GM18519 (cell line): ENCODE measurements around the gene PRDX6.
"Not testable (repeated sequence)": the region's sequence is repeated elsewhere in the genome, so short reads cannot be mapped to it uniquely, and the experiment has no call there.

Experiments
- ATAC-seq: cut with Tn5 transposase; IDR thresholded peaks from one replicate; pipeline ENCODE4 v1.9.1; 2021; ENCODE audit warnings: mild to moderate bottlenecking, moderate library complexity; ENCODE audit not compliant: unreplicated experiment, low FRiP score

Gene PRDX6, protein sequence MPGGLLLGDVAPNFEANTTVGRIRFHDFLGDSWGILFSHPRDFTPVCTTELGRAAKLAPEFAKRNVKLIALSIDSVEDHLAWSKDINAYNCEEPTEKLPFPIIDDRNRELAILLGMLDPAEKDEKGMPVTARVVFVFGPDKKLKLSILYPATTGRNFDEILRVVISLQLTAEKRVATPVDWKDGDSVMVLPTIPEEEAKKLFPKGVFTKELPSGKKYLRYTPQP

GRCh38 chr1:173477286-173478093, at the start of gene PRDX6:
PRDX6 (plus strand) TSS chr1:173477335; CDS start chr1:173477398, 63 bp downstream.
- ATAC-seq: peak; percentile 41

DNA sequence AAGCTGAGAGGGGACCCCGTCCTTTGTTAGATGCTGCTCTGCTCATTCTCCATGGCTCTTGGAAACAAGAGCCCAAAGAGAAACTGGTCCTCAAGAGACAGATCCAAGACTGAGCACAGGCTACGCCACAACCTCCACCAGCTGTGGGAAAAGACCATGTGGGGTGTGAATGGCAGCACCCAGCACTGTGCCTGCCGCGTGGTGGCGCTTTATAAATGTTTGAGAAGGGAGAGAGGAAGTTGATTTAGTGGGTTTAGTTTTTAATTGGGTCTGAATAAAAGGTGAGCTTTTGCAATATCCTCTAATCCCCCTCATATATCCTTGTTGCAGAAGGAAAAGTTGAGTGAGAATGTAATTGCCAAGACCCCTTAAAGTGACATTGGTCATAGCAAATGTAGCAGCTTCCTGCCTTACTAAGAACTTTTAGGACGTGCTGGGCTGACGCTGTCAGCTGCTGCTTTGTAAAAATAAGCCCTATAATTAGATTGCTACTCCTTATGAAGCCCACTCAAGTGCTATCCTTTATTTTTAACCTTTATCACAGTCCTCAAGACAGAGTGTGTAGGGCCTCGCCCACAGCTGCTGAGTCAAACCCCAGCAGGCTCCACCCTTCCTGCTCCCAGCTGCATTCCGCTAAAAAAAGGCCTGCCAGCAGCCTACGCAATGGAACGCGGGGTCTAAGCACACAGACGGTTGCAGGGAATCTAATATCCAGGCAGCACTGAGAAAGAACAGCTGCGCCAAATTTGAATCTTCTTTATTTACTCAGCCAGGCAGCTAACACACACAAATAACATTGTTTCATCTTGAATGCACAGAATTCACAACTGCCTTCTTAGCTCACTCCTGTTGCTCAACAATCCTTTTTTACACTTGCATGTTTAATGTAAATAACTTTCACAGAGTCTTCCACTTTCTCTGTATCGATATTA, 47.4 kb upstream of the PRDX6 start:
- peak; percentile 37 for ATAC-seq

GRCh38 chr1:173430677-173431303, 46.3 kb upstream of the PRDX6 start:
- ATAC-seq: no peak

DNA sequence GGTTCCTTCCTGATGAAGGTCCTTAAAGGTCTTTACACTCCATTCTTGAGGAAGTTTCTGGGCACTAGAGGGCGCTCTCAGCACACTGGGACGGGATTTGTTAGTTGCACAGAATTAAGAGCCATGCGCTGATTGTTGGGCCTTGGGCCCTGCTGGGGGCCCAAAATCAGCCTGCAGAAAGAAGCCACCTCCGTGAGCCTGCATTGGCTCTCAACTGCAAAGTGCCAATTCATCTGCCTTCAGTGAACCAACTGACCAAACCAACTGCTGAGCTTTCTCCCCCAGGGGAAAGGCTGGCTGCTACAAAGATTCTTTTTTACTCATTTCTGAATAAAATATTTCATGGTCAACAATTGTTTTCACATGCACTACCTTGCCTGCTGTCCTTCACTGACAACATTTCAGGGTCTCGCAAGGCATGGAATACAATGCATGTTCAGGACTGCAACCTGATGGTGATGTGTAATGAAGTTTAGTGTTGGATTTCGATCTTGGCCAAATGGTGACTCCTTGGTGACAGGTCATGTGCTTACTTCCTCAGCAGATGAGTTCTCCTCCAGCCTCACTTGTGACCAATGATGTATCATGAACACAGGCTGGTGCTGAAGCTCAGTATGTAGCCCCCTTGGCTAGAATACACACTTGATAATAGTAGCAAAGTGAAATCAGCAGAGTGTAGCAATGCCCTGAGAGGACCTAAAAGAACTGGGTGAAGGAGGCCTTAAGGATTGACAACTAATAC, 45.7 kb upstream of the PRDX6 start:
- ATAC-seq: no peak

GRCh38 chr1:173432331-173432730, 44.8 kb upstream of the PRDX6 start:
- no peak for ATAC-seq

DNA sequence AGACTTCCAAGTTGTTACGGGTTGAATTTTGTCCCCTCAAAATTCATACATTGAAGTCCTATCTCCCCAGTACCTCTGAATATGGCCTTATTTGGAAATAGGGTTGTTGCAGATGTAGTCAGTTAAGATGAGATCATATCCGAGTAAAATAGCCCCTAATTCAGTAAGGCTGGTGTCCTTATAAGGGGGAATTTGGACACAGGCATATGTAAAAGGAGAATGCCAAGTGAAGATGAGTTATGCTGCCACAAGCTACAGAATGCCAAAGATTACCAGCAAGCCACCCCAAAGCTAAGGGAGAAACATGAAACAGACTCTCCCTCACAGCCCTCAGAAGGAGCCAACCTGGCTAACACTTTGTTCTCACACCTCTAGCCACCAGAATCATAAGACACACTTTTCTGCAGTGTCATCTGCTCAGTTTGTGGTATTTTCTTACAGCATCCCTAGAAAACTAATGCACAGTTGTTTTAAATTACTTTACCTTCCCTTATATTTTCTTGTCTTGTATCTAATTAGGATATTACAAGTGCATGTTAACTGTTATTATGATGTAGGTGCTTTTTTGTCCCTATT, 43.3 kb upstream of the PRDX6 start:
- no peak for ATAC-seq

GRCh38 chr1:173436841-173437428, 40.2 kb upstream of the PRDX6 start:
- ATAC-seq: no peak

DNA sequence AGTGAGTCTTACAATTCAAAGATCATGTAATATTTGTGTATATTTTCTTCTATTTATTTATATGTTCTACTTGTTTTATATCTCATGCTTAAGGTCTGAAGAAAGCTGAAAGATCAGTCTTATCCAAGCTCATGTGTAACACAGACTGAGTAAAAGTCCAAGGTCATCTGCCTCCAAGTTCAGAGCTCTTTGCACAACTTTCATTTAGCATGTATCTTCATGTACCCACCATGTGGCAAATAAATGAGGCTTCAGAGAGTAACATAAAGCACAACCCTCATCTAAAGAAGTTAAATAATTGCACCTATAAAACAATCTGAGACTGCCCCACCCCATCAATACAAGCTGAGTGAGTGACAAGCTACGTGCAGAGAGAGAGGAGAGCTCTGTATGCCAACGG, 38.5 kb upstream of the PRDX6 start:
- ATAC-seq: no peak

GRCh38 chr1:173440430-173440829, 36.7 kb upstream of the PRDX6 start:
- ATAC-seq: no peak

DNA sequence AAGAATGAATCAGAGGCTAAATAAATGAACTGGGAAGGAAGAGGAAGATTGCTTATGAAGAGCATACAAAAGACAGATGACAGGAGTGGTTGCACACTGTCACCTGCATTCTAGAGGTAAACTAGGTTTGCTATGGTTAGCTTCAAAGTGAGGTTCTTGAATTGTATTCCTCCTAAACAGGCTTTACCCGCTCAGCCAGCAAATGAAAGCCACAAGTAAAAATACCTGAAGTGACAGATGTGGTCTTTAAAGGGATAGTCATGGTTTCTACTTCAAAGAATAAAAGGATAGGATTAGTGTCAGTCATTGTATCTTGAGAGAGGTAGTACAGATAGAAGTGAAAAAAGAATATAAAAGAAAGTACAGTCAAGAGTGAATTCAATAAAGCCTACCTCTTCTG, 32.4 kb upstream of the PRDX6 start:
- ATAC-seq: no peak

GRCh38 chr1:173445164-173445563, 32.0 kb upstream of the PRDX6 start:
- no peak for ATAC-seq

- ATAC-seq: no peak
These were observed 31.5 kb upstream of the PRDX6 start for GRCh38 chr1:173445656-173446055.

DNA sequence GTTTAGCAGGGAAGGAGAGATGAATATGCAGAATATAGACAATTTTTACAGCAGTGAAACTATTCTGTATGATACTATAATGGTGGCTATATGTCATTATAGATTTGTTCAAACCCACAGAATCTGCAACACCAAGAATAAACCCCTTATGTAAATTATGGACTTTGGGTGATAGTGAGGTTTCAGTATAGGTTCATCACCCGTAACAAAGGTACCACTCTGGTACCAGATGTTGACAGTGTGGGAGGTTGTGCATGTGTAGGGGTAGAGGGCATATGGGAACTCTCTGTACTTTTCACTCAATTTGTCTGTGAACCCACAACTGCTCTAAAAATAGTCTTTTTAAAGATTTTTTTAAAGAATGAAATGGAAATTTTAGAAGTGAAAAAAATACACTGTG, 29.9 kb upstream of the PRDX6 start:
- no peak for ATAC-seq

GRCh38 chr1:173448945-173449344, 28.2 kb upstream of the PRDX6 start:
- ATAC-seq: no peak

DNA sequence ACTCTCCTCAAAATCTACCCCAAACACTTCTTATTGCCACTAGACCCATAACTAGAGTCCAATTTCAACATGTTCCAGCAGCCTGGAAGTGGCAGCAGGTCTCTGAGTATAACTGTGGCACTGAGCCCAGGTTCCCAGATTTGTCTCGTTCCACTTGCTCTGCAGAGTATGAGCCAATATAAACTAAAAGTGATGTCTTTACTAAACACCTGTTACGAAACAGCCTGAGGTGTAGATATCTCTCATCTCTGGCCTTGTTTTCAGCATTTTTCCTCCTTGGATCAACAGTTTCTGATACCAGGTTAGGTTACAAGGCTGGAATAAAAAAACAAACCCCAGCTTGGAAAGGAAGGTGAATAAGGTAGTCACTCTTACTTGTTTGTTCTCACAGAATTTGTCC, 25.2 kb upstream of the PRDX6 start:
- ATAC-seq: no peak

DNA sequence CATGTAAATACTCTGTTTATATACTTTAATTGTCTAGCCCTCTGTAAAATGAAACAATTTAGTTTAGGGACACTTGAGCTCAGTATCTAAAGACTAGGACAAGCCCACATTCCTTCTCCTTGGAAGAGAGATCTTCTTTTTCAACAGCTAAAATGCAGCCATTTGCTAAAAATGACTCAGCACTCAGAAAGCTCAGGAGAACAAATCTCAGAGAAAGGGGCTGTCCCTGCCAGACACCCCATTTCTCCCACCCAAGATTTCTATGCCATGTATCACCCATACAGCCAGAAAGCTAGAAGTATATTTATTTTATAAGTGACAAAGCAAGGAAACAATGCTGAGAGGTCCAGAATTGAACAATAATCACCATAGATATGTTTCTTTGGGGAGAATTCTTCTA, 23.2 kb upstream of the PRDX6 start:
- ATAC-seq: no peak

DNA sequence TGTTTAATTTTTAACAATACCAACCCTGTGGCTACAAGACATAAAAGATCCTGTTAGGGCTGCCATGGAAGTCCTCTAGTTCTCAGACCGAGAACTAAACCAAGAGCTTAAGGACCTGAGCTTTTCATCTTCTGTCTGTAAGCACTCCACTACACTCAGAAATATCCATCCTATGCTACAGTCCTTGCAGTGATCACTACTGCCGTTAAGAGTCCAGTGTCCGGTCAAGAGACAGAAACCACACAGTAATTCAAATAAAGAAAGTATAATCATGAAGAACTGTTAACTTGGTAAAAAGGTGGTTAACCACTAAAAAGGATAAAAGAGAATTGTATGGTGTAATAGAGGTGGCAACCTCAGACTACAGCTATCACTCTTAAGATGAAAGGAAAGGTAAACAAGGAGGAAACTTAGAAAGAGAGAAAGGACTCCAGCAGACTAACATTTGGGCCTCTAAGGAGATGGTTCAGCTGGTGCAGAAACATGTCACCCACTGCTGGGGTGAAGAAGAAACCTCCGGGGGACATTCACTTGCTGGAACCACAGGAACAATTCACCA, 22.1 kb upstream of the PRDX6 start:
- no peak for ATAC-seq

- no peak for ATAC-seq
These were observed 17.2 kb upstream of the PRDX6 start for GRCh38 chr1:173459885-173460284.

GRCh38 chr1:173462666-173463065, 14.5 kb upstream of the PRDX6 start:
- not testable (repeated sequence) for ATAC-seq
